GM19193 (cell line): ENCODE measurements around the gene NUCB1.
A peak's percentile ranks its signal among the peaks of the same experiment; 100 is the strongest.

Source experiments
- POLR2A ChIP-seq: IDR thresholded peaks from 4 replicates; pipeline ENCODE4 v1.6.1; 2011; ENCODE audit not compliant: insufficient read depth, insufficient read length; ENCODE audit errors: extremely low read depth

The NUCB1 gene

DNA sequence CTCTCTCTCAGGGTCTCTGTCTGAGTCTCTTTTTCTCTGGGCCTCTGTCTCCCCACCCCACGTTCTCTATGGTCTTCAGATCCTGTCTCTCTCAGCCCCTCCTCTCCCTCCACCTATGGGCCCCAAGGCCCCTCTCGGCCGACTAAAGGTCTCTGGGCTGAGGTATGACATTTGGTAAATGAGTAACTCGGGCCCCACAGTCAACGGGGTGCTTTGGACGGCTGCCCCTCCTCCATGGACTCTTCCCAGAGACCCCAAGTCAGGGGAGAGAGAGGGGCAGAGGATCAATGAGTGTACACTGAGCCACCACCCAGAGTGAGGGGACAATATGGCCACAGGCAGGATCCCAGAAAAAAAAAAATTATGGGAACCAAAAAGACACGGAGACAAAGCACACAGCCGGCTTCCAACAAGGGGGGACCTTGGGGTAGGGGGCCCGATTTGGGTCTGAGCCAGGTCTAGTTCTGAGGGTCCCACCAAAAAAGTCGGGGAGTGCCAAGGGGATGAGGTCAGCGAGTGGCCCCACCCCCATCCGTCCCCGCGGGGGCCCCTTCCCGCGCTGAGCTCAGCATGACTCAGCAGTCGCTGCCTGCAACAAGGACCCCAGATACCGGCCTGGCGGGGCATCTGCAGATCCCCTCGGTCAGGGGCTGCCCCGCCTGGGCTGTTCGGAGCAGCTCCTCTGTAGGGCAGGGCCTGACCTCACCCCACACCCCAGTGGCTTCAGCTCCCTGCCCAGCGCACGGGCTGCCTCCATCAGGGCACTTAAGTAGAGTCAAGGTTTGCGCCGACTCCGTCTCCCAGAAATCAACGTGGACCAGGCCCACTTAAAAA is 63.5 kb downstream of the NUCB1 start:
- peak; percentile 59 for TF ChIP-seq POLR2A

DNA sequence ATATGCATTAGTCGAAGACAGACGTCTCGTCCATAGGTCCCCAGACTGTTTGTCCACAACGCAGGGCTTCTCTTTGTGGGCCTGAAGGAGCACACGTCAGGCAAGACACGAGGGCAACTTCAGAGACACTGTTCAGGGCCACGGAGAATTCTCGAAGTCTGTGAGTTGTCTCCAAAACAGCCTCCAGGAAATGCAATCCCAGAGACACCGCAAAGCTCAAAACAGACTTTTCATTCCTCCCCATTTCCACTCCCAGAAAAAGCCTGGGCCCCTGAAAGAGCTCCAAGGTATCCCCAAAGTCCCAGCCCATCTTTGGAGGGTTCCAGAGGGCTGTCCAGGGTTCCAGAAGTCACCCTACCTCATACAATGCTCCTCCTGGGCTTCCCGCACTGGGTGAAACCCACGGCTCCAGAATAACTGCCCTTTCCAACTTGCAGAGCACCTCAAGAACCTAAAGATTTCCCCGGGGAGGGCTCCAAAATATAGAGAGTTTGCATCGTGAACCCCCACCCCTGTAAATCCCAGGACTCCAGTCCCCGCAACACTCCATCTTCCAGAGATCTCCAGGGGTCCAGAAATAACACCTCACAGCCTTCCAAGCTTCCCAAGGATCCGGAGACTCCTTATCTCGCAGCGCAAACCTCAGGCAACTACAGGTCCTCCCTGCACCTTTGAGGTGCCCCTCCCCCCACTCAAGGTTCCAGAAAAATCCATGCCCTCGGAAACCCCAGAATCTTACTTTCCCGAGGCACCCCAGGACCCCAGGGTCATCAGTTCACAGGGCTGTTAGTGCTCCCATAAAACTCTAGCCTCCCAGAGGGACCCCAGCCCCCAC is 64.3 kb downstream of the NUCB1 start:
- TF ChIP-seq POLR2A, result no peak

DNA sequence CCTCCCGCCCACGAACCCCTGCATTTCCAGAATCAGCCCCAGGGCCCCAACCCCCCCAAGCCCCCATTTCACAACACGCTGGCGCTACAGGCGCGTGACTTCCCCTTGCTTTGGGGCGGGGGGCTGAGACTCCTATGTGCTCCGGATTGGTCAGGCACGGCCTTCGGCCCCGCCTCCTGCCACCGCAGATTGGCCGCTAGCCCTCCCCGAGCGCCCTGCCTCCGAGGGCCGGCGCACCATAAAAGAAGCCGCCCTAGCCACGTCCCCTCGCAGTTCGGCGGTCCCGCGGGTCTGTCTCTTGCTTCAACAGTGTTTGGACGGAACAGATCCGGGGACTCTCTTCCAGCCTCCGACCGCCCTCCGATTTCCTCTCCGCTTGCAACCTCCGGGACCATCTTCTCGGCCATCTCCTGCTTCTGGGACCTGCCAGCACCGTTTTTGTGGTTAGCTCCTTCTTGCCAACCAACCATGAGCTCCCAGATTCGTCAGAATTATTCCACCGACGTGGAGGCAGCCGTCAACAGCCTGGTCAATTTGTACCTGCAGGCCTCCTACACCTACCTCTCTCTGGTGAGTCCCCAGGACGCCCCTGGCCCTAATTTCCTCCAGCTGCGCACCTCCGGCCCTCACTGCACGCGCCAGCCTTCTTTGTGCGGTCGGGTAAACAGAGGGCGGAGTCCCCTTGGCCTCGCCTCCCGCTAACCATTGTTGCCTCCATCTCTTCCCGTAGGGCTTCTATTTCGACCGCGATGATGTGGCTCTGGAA is 65.1 kb downstream of the NUCB1 start, which contains the start of gene FTL:
Gene FTL (plus strand): TSS at position 270 of the 766 bp plus-strand sequence. CDS start 199 bp downstream, at position 469.
- peak; percentile 100 for TF ChIP-seq POLR2A

DNA sequence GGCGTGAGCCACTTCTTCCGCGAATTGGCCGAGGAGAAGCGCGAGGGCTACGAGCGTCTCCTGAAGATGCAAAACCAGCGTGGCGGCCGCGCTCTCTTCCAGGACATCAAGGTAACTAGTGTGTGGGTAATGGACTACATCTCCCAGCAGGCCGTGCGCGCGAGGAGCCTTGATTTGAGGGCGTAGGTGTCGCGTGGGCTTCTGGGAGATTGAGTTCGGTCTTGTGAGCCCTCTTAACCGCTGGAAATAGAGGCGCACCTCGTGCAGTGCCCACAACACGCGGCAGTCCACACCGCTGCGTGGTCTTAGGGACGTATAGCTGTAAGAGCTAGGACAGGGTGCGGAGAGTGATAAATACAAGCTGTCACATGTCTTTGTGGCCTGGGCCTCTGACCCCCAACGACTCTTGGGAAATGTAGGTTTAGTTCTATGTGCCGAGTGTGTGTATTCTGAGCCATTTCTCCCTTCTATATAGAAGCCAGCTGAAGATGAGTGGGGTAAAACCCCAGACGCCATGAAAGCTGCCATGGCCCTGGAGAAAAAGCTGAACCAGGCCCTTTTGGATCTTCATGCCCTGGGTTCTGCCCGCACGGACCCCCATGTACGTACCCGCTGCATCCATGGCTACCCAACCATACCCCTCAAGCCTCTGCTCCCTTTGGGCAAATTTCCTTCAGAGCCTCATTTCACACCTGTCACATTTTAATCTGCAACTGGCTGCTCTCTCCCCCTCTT is 65.9 kb downstream of the NUCB1 start:
- TF ChIP-seq POLR2A, result no peak

DNA sequence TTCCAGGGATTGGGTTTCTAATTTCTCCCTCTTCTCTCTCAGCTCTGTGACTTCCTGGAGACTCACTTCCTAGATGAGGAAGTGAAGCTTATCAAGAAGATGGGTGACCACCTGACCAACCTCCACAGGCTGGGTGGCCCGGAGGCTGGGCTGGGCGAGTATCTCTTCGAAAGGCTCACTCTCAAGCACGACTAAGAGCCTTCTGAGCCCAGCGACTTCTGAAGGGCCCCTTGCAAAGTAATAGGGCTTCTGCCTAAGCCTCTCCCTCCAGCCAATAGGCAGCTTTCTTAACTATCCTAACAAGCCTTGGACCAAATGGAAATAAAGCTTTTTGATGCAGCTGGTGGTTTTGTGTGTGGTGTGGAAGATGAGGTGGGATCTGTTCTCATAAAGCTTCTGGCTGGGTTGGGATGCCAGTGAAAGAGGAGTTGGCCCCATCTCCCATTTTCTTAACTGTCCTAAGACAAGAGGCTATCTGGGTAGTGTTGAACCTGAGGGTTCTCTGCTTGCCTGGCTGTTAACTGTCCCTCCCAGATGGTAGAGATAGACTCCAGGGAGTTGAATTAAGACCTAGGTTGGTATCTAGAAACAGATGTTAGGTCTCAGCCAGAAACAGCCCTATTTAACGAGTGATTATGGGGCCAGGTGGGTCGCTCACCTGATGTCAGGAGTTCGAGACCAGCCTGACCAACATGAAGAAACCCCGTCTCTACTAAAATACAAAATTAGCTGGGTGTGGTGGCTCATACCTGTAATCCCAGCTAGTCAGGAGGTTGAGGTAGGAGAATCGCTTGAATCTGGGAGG is 66.6 kb downstream of the NUCB1 start:
- peak; percentile 15 for TF ChIP-seq POLR2A

DNA sequence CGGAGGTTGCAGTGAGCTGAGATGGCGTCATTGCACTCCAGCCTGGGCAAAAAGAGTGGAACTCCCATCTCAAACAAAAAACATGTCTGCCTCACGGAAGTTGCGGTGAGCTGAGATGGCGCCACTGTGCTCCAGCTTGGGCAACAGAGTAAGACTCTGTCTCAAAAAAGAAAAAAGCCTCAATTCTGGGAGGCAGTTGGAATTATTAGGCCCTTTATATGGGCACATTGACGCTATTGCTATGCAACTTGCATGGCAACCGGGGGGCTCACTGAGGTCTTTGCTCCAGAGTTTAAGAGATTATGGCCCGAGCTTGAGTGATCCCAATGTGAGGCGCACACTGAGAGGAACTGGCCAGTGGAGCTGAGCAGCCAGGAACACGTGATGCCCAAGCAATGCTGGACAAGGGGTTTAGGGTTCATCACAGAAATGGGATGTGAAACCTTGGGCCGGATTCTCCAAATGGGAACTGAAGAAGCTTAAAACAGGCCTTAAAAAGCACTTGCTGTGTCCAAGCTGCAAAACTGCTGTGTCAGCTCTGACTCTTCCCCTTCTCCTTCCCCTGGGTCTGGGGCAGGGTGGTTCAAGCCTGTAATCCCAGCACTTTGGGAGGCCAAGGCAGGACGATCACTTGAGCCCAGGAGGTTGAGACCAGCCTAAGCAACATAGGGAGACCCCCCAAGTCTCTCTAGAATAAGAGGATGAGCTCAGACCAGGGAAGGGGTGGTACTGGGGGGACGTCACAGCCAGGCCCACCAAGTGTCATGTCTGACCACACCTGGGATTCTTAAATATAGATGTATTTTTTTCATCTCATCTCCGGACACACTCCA is 67.5 kb downstream of the NUCB1 start:
- peak; percentile 57 for TF ChIP-seq POLR2A

DNA sequence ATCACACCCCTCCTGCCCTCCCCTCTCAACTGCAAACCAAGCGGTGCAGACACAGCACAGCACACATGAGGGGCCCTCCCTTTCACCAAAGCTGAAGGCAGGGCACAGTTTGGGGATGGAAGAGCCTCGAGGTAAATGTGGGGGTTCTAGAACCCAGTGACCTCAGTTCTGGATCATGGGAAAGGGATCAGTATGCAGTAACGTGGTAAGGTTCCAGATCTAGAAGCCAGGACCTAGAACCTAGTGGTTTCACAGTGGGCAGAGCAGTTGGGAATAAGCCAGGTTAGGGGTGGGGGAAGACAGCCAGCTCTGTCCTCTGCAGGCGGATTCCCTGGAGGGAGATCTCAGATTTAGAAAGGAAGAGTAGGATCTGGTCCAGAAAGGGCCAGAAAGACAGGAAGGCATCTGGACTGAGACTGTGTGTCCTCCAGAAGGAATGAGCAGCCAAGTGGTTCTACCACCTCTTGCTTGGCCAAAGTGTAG is 68.1 kb downstream of the NUCB1 start:
- TF ChIP-seq POLR2A, result no peak

DNA sequence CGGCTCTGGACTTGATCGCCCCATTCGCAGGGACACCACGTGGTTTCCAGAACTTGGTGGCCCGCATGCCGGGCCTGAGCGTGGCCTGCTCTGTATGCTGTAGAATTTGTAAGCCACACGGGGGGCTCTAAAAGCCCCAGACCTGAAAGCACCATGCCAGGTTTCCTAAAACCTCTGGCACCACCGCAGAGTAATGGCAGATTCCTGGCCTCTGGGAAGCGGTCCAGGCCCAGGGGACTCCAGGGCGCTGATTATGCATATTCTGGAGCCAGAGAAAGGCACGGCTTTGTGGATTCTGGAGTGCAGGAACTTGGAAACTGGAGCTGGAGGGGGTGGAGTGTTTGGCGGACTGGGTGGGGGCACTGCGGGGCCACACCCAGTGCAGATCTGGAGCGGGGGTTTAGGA is 68.7 kb downstream of the NUCB1 start:
- TF ChIP-seq POLR2A, result no peak

DNA sequence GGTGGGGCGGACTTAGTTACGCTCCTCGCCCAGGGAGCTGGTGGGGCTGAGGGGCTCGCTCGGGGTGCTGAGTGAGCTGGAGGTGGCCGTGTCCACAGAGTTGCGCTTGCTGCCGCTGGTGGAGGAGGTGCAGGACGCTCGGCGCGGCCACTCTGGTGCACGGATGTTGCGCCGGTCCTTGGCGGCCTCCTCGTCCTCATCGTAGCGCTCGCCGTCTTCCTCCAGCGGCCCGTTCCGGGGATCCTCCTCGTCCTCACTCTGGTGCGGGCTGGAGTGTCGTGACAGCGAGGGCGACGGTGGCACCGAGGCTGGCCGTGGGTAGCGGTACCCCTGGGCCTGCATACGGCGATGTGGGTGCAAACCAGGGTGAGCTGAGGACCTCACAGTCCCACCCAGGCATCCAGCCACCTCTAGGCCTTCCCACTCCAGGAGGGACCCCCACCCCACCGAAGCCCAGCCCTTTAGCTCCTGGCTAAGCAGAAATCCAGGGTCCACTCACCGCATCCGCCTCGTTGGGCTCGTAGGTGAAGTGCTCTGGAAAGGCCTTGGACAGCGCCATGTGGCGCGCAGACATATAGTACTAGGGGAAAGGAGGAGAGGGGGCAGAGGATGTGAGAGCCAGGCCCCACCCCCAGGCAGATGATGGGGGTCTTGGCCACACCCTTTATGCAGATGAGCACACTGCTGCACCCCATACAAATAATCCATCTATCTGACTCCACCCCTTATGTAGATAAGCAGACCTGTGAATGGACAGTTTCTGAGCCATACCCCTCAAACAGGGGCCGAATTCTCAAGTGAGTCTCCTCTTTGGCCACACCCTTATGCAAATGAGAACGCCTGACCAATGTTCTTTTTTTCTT is 69.4 kb downstream of the NUCB1 start:
- TF ChIP-seq POLR2A, result no peak

DNA sequence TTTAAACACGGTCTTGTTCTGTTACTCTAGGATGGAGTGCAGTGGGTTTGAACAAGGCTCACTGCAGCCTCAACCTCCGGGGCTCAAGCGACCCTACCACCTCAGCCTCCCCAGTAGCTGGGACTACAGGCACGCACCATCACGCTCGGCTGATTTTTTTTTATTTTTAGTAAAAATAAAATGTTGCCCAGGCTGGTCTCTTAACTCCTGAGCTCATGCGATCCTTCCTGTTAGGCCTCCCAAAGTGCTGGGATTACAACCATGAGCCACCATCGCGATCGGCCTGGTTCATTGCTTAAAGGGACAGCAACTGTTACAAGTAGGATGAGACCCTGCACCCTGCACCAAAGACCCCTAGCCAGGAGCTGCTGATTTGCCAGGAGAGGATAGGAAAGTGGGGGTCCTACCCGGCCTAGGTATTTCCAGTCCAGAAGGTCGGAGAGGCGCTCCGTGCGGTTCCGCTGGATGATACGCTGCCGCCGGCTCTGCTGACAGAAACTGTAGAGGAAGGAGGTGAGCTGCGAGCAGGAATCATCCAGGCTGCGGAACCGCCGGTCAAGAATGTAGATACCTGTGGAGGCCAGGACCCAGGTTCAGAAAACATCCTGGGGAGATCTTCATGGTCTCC is 70.1 kb downstream of the NUCB1 start:
- no peak for TF ChIP-seq POLR2A

DNA sequence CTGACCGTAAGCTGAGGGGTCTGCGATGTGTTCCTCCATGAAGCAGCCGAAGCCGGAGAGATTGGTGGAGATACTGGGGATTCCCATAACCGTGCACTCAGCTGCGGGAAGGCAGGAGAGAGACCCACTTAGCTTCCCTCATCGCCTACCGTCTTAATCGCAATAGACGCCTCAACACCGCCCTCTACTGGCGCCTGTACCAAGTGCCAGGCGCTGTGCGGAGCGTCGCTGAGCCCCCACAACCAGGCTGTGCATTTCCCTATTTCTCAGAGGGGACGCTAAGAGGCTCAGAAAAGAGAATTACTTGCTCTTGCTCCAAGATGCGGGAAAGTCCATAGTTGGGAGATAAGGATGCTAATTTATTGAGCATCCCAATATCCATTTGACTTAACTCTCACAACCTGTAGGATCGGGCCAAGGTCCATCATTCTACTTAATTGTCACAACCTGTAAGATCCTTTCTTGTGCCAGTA is 70.8 kb downstream of the NUCB1 start:
- no peak for TF ChIP-seq POLR2A
